ENCODE measurements around the gene CDK13.
"Not testable (repeated sequence)": the region's sequence is repeated elsewhere in the genome, so short reads cannot be mapped to it uniquely, and the experiment has no call there.

CDK13 gene

DNA sequence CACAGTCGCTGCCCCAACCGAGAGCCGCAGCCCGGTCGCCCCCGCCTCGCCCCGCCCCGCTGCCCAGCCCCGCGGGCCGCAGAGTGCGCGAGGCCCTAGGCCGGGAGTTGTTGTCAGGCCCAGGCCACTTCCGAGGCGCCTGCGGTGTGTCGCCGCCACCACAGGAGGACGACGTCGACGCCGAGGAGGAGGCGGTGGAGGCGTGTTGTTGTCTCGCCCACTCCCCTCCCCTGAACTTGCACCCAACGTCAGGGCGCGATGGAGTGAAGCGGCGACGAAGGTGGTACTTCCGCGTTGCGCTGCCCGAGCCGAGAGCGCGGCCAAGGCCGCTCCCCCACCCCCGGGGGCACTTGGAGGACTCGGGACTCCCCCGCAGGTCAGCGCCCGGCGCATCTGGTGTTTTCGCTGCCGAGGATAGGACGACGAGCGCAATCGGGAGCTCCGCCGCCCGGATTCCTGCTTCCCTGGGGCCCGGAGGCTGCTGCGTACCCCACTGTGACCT, at the start of gene CDK13:
Gene CDK13 (plus strand): TSS at position 286 of the 502 bp plus-strand sequence. CDS start 386 bp downstream, outside the sequence.
- DNase-seq (ENCODE audit: low read depth): peak; percentile 80

DNA sequence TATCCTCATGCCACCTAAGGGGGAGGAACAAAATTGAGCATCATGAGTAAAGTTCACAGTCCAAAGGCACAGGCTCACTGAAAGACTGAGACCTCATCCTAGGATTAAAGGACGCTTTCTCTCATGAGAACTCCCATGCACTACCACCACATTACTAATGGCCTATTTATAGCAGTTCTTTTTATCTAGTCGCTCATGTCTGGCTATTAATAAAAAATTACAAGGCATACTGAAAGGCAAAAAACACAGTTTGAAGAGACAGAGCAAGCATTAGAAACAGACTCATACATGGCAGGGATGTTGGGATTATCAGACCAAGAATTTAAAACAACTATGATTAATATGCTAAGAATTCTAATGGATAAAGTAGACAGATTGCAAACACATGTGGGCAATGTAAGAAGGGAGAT, 46.0 kb upstream of the CDK13 start:
- no peak for DNase-seq (ENCODE audit: low read depth)

DNA sequence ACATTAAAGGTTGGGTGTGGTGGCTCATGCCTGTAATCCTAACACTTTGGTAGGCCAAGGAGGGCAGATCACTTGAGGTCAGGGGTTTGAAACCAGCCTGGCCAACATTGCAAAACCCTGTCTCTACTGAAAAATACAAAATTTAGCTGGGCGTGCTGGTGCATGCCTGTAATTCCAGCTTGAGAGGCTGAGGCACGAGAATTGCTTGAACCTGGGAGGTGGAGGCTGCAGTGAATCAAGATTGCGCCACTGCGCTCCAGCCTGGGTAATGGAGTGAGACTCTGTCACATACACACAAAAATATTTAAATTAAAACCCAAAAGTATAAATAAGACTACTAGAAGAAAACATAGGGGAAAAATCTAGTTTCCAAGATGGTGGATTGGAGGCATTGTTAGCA, 41.9 kb upstream of the CDK13 start:
- DNase-seq (ENCODE audit: low read depth): no peak

DNA sequence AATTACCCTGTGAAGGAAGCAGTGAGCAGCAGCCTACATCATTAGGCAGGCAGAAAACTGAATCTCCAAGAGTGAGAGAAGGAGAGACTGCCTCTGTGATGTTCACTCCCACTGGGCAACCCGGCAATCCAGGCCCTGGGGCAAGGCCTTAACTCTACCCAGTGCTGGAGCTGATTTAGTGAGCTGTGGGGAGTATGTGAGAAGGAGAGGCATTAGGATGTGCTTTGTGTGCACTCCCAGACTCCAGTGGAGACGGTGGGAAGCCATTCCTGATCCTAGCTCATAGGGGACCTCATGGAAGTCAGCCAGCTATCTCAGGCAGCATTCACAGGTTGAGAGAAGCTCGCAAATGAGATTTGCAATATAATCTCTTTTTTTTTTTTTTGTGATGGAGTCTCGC, 41.1 kb upstream of the CDK13 start:
- DNase-seq (ENCODE audit: low read depth): no peak

DNA sequence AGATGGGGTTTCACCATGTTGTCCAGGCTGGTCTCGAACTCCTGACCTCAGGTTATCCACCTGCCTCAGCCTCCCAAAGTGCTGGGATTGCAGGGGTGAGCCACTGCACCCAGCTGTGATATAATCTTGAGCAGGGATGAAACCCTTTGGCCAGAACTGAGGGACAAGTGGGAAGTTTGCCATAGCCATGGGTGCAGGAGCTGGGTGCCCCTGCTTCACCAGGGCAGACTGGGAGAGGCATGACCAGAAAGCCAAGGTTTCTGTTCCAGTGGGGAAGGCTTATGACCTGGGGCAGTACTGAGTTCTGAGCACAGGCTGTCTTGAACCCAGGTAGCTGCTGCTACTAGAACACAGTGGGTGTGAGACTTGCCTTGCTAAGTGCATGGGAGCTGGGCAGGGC, 40.5 kb upstream of the CDK13 start:
- no peak for DNase-seq (ENCODE audit: low read depth)

DNA sequence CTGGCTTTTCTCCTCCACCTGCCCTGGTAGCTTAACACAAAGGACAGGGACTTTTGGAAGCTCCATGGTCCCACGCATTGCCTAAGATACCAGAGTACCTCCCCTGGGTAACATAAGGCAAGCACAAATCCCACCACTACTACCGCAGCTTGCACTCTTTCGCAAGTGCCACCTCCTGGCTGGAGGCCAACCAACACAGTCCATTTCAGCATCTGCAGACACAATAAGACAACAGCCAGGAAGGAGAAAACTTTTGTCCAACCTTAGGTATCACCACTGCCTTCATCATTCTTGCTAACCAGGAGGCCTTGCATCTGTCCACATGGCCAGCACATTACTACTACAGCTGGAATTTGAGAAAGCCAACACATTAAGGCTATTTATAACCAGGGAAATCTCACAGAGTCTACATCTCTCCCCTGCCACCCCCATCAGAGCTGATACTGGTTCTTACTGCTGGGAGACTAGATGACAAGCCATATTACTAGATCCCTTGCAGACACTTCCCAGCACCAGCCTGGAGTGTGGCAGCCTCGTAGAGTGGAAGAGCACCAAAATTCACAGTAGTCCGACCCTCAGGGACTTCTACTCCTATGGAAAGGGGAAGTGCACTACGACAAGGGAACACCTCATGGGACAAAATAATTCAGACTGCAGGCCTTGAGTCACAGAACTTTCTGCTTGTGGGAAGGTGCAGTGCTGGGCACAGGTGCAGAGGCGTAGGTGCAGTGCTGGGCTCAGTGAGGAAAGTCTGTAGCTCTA, 39.8 kb upstream of the CDK13 start:
- no peak for DNase-seq (ENCODE audit: low read depth)

DNA sequence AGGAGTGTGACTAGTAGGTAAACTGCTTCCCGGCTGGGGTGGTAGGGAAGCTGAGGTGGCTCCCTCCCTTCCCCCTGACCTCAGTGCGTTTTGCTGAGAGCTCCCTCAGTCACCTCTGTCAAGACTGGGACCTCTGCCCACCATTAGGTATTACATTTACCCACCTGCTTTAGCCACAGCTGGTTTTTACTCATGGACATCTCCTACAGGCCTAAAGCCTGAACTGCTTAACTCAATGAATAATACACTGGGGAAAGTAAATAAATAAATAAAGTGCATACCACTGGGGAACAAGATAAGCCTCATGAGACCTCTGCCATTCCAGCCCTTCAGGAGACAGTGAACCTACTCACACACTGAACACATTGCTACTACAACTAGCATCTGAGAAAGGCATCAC, 38.9 kb upstream of the CDK13 start:
- no peak for DNase-seq (ENCODE audit: low read depth)

DNA sequence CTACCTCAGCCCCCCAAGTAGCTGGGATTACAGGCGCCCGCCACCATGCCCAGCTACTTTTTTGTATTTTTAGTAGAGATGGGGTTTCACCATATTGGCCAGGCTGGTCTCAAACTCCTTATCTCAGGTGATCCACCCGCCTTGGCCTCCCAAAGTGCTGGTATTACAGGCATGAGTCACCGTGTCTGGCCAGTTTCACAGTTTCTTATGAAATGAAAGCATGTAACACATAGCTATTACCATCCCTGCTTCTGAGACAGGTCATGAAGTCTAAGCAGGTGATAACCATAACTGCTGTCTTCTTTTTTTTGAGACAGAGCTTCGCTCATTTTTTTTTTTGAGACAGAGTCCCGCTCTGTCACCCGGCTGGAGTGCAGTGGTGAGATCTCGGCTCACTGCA, 34.2 kb upstream of the CDK13 start:
- DNase-seq (ENCODE audit: low read depth): not testable (repeated sequence)

DNA sequence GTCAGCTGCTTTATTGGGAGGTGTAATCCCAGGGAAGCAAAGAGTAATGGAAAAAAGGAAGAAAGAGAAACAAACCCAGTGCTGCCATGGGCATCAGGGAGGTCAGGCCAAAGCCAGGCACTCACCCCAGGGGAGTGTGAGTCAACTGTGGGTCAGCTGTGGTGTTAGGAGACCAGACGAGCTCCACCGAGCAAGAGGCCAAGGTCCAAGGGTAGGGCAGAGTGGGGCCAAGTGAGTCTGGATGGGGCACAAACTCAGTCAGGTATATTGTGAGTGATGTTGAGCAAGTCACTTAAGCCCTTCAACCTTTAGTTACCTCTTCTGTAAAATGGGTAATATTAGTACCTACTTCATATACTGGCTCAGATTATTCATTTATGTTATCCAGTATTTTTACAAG, 30.4 kb upstream of the CDK13 start:
- no peak for DNase-seq (ENCODE audit: low read depth)

DNA sequence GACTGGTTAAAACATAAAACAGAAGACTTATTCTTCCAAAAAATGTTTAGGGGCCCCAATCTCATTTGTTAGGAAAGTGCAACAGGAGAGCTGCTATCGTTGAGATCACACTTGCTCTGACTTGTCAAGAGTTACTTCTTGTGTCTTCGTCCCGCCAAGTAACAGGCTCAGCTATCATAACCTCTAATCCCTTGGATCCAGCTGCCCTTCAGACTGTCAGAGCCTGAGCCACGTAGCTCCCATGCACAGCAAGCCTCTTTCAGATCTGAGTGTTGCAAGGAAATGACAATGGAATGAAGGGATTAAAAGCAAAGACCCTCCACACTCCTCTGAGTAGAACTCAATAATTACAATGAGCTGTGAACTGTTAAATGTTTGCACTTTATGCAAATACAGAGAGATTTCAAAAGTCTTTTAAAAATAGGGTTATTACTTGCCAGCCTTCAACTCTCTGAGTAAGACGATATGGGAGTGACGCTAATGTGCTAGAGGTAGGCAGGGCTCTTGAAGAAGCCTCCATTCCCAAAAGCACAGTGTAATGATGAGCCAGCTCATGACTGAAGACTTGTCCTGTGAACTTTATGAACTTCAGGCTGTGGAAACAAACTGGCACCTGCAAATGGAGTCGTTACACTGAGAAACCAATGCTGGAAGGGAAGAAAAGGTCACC, 28.4 kb upstream of the CDK13 start:
- no peak for DNase-seq (ENCODE audit: low read depth)

DNA sequence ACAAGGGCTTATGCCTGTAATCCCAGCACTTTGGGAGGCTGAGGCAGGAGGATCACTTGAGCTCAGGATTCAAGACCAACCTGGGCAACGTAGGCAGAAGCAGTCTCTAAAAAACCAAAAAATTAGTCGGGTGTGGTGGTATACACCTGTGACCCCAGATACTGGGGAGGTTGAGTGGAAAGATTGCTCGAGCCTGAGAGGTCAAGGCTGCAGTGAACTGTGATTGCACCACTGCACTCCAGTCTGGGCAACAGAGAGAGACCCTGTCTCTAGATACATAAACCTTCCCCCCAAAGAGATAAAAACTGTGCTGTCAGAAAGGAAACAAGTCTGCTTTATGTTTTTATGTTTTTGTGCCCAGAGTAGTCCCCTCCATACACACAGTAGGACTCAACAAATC, 27.5 kb upstream of the CDK13 start:
- no peak for DNase-seq (ENCODE audit: low read depth)

DNA sequence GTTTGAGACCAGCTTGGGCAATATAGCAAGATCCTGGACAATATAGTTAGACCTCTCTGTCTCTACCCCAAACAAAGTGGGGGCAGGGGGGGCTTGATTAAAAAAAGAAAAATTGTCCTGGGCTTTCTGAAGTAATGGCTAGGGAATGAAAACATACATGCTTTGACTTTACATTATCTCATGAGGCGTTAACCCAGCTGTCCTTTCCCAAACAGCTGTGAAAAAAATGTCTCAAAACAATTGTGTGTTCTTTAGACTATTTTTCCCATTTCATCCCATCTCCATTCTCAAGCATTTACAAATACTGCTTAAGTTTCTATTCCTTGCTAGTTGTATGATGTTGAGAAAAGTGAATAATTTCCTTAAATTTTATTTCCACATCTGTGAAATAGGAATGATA, 27.0 kb upstream of the CDK13 start:
- no peak for DNase-seq (ENCODE audit: low read depth)

DNA sequence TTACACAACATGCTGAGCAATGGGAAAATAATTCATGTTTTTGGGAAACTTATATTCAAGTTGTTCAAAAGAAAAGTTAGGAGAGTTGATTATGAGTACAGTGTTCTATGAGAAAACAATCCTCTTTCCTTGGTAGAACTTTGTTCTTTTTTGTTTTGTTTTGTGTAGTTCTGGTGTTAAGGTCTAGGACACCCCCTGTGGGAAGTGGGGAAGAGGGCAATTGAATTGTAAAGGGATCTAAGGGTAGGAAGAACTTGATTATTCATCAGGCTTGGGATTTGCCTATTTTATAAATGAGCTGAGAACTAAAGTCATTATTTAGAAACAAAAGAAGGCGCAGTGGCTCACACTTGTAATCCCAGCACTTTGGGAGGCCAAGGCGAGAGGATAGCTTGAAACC, 25.9 kb upstream of the CDK13 start:
- no peak for DNase-seq (ENCODE audit: low read depth)

DNA sequence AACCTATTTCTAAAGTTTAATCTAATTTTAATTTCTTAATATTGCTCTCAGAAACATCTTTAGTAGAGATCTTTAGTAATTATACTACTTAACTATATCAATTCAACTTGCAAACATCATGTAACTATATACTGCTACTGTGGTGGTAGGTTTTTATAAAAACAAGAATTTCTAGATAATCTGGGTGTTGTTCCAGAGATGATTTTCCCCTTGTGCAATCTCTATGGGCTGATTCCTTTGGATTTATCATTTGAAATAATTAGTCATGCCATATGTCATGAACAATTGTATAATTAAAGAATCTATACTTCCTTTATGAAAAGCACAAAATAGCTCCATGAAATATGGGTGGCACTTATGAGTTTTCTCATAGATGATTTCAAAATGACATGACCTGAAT, 23.9 kb upstream of the CDK13 start:
- DNase-seq (ENCODE audit: low read depth): no peak

DNA sequence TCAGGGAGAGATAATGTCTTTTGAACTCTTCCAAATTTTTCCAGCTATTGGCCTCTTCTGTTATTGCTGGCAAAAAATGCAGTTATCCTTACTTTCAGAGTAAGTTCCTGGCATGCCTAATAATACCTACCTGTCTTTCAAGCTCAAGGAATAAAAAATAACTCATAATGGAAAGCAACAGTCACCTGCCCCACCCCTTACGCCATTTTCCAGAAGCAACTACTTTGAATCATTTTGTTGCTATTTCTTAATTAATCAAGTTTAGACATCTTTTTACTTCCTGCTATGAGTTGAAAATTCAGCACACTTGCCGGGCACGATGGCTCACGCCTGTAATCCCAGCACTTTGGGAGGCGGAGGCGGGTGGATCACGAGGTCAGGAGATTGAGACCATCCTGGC, 23.0 kb upstream of the CDK13 start:
- no peak for DNase-seq (ENCODE audit: low read depth)

DNA sequence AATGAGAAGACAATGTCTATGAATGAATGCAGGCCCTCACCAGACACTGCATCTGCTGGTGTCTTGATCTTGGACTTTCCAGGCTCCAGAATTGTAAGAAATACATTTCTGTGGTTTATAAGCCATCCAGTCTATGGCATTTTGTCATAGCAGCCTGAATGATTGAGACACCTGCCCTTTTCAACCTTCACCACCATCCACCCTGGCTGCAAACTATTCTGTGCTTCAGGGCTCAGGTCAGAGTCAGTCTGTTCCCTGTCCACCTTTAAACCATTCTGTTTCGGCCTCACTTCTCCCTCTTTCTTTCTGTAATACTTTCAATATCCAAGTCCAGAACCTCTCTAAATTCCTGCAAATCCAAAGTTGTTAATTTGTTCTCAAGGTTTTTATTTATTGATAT, 15.9 kb upstream of the CDK13 start:
- no peak for DNase-seq (ENCODE audit: low read depth)

DNA sequence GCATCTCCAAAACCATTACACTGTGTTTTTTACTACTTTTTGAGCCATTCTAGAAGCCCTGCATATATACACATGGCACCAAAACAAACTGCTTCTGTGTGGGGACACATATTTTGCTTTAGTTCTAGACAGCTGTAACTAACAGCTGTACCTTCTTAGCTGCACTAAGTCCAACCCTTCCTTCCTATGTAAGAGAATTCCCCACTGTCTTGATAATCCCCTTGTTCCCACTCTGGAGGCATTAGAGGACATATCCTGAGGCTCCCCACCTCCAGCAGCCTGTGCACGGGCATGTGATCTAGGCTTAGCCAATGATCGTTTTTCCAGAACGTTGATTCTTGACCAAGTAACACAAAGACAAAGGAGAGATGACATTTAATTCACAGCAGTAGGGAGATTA, 13.3 kb upstream of the CDK13 start:
- DNase-seq (ENCODE audit: low read depth): no peak

DNA sequence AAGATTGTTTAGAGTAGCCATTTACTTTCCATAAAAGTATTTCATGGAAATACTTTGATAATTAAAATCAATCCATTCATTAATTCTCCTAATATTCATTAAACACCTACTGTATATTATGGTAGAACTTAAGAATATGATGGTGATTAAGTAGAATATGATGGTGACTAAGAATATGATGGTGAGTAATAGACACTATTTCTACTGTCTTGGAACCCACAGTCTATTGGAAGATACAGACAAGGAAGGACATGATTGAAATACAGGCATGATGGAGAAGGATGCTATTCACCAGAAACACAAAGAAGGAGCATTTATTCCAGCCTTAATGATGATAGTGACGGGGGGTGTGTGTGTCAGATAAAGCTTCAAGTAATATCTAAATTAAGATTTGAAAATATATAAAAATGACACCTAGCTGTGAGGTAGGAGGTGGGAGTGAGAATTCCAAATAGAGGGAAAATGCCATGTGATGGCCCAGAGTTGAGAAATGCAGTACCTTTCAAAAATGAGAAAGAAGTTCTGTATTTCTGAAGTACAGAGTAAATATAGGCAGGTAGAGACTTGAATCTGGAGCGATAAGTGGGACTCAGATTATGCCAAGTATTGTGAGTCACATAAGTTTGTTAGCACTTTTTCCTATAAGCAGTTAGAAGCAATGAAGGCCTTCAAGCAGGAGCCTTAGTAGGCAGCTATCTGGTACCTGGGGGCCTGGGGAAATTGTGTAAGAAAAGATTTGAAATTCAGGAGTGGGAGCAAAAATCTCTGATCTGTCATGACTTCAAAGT, 12.5 kb upstream of the CDK13 start:
- no peak for DNase-seq (ENCODE audit: low read depth)

DNA sequence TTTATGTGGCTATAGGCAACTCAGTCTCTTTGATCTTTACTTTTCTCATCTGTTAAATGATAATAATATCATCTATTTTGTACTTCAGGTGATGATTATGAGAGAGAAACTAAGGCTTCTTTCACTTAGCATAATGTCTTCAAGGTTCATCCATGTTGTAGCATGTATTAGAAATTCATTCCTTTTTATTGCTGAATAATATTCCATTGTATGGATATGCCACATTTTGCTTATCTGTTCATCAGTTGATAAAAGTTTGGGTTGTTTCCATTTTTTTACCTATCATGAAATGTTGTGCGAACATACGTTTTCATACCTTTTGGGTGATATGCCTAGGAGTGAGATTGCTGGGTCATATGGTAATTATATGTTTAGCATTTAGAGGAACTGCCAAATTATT, 7.2 kb upstream of the CDK13 start:
- no peak for DNase-seq (ENCODE audit: low read depth)

DNA sequence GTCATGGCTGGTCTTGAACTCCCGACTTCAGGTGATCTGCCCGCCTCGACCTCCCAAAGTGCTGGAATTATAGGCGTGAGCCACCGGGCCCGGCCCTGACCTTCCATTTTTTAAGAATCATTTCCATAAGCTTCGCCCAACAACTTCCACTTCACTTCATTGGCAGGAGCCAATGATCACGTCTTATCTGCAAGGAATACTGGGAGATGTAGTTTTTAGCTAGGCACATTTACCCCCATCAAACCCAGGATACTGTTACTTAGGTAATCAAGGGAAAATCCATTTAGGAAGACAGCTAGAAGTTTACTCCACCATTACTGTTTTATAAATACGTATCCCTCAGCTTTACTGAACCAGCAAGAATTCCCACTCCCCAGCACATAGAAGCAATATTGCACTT, 3.4 kb upstream of the CDK13 start:
- DNase-seq (ENCODE audit: low read depth): no peak

DNA sequence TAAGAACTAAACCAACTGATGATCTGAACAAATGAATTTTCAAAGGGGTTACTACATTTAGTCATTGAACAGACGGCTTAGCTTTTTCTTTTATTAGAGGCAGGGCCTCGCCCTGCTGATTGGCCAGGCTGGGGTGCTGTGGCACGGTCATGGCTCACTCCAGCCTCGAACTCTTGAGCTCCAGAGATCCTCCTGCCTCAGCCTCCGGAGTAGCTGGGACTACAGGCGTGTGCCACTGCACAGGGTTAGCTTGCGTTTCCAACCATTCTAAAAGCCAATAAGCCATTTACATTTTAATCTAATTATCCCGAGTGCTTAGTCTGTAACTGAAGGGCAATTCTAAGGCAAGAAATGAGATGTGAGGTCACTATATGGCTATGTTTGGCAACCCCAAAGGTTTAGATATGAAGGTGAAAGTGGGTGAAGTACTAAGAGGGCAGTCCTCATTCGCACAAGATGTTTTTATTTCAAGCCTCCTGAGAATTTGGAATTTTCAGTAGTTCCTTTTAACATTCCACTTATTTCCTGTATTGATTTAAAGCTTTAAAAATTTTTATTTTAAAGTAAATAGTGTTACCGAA, 1.6 kb upstream of the CDK13 start:
- DNase-seq (ENCODE audit: low read depth): no peak
